ENCODE data around the gene DNAH9. TPM values are rescaled to one million over a fixed set of nuclear protein-coding genes. Genes with fewer than 3 reads are reported as not detected.

Gene DNAH9, protein sequence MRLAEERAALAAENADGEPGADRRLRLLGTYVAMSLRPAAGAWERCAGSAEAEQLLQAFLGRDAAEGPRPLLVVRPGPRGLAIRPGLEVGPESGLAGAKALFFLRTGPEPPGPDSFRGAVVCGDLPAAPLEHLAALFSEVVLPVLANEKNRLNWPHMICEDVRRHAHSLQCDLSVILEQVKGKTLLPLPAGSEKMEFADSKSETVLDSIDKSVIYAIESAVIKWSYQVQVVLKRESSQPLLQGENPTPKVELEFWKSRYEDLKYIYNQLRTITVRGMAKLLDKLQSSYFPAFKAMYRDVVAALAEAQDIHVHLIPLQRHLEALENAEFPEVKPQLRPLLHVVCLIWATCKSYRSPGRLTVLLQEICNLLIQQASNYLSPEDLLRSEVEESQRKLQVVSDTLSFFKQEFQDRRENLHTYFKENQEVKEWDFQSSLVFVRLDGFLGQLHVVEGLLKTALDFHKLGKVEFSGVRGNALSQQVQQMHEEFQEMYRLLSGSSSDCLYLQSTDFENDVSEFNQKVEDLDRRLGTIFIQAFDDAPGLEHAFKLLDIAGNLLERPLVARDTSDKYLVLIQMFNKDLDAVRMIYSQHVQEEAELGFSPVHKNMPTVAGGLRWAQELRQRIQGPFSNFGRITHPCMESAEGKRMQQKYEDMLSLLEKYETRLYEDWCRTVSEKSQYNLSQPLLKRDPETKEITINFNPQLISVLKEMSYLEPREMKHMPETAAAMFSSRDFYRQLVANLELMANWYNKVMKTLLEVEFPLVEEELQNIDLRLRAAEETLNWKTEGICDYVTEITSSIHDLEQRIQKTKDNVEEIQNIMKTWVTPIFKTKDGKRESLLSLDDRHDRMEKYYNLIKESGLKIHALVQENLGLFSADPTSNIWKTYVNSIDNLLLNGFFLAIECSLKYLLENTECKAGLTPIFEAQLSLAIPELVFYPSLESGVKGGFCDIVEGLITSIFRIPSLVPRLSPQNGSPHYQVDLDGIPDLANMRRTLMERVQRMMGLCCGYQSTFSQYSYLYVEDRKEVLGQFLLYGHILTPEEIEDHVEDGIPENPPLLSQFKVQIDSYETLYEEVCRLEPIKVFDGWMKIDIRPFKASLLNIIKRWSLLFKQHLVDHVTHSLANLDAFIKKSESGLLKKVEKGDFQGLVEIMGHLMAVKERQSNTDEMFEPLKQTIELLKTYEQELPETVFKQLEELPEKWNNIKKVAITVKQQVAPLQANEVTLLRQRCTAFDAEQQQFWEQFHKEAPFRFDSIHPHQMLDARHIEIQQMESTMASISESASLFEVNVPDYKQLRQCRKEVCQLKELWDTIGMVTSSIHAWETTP (N-terminal part only)
- total RNA-seq (under 1 TPM in 1 of 10 donors, not detected in 9; 0.06 TPM), polyA plus RNA-seq (under 1 TPM in 1 of 2 donors, not detected in 1; 0.10 TPM)
- long read RNA-seq, donor 1, result 0 reads
- long read RNA-seq, donor 2, result 0 reads
- long read RNA-seq, donor 3, result 0 reads

DNA sequence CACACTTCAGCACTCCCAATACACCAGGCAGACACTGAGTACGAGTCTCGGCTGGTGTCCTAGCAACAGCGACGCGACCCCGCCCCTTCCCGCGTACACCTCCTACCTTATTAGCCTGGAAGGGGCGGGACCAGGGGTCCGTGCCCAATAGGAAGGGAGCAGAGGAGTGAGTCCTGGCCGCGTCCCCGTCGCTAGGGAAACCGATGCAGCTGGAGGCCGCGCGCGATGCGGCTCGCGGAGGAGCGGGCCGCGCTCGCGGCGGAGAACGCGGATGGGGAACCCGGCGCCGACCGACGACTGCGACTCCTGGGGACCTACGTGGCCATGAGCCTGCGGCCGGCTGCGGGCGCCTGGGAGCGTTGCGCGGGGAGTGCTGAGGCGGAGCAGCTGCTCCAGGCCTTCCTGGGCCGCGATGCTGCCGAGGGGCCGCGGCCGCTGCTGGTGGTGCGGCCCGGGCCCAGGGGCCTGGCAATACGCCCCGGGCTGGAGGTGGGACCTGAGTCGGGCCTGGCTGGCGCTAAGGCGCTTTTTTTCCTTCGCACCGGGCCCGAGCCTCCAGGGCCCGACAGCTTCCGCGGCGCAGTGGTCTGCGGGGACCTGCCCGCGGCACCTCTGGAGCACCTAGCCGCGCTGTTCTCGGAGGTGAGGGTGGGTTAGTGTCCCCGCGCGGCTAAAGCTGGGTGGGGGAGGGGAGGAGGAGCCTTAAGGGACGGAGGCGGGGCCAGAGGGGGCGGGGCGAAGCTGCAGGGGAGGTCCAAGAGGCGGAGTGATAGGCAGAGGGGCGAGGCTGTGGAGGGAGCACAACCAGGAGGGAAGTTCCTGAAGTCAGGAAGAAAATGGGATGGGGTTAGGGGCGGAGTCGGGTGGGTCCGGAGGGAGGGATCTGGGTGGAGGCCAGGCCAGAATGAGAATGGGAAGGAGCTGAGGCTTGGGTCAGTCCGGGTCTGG lies at the start of gene DNAH9:
Gene DNAH9 (plus strand): TSS at position 197 of the 948 bp plus-strand sequence. CDS start 29 bp downstream, at position 226.
- Histone ChIP-seq H3K27me3 (peaks cover 0 to 20% (median 2%) of the 10 kb centered on the region in 7 donors), H3K36me3 (no peaks in the 10 kb centered on the region), H3K4me1 (peaks cover 0 to 16% (median 0%) of the 10 kb centered on the region in 9 donors), H3K9me3 (peaks cover 0 to 8% (median 0%) of the 10 kb centered on the region in 11 donors), H3K4me3 (peak within 1 kb of the TSS; percentile 36 to 80 (median 70)), H3K27ac (peak within 1 kb of the TSS in 4 of 10 donors; percentile 38 to 66 (median 50))
- ATAC-seq (peak; percentile 98 to 100 (median 98)), DNase-seq (peak; percentile 95 to 97)
- TF ChIP-seq, protein P1, sequence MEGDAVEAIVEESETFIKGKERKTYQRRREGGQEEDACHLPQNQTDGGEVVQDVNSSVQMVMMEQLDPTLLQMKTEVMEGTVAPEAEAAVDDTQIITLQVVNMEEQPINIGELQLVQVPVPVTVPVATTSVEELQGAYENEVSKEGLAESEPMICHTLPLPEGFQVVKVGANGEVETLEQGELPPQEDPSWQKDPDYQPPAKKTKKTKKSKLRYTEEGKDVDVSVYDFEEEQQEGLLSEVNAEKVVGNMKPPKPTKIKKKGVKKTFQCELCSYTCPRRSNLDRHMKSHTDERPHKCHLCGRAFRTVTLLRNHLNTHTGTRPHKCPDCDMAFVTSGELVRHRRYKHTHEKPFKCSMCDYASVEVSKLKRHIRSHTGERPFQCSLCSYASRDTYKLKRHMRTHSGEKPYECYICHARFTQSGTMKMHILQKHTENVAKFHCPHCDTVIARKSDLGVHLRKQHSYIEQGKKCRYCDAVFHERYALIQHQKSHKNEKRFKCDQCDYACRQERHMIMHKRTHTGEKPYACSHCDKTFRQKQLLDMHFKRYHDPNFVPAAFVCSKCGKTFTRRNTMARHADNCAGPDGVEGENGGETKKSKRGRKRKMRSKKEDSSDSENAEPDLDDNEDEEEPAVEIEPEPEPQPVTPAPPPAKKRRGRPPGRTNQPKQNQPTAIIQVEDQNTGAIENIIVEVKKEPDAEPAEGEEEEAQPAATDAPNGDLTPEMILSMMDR (IDR thresholded peaks at IDR 0.05), result no peak
- 1 to 2% methylated on average over 79 to 84 of the region's 84 CpGs for WGBS, 2 donors
- intact Hi-C loops (cut with DNase I), result no loop called here

DNA sequence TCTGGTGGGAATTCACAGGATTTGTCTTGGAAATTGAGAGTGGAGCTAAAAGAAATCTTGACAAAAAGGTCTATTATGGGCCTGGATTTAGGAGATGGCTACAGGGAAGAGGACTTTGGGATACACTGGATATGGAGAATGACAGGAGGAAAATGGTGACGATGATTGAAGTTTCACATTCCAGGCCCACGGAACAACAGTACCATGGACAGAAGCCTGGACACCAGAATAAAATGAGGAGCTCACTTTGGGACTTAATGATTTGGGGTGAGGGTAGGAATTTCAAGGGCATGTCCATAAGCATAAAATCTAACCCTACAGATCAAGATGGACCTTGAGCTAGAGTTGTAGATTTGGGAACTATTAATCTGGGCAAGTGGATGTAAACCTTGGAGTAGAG lies 47.8 kb upstream of the DNAH9 start:
- TF ChIP-seq, protein P1 (IDR thresholded peaks at IDR 0.05), result no peak
- WGBS, 2 donors, result 84 to 95% methylated on average over 2 of the region's 2 CpGs
- intact Hi-C loops (cut with DNase I), result loop anchor here in 2 of 10 donors (5.0 to 10.0 kb wide), 2 partner anchors 52 to 64 kb away; no protein-coding TSS in a partner anchor
- DNase-seq (no peak), ATAC-seq (no peak)
- Histone ChIP-seq H3K4me1 (no peaks in the 10 kb centered on the region), H3K4me3 (no peak overlapping the region), H3K36me3 (no peaks in the 10 kb centered on the region), H3K27ac (no peak overlapping the region), H3K27me3 (no peaks in the 10 kb centered on the region), H3K9me3 (no peaks in the 10 kb centered on the region)

DNA sequence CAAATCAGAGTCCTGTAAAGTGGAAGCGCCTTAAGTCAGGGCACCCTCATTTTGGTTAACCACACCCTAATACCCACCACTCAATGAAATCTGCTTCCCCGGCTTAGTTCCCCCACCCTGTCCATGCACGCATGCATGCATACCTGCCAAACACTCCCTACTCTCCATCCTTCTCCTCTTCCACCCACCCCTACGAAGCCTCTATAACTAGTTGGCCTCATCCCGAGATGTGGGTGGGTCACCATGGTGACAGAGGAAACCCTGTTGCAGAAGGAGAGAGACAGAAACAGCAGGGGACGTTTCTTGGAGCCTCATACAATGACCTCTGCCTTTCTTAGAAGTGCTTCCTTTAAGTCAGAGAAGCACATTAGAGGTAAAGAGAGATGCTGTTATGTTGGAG lies 46.8 kb upstream of the DNAH9 start:
- H3K9me3 ChIP-seq, result no peaks in the 10 kb centered on the region
- no peak overlapping the region for H3K4me3 ChIP-seq
- H3K36me3 ChIP-seq, result no peaks in the 10 kb centered on the region
- TF ChIP-seq, protein P1 (IDR thresholded peaks at IDR 0.05), result no peak
- DNase-seq (no peak), ATAC-seq (no peak)
- intact Hi-C loops (cut with DNase I), result loop anchor here in 2 of 10 donors (5.0 to 10.0 kb wide), 2 partner anchors 51 to 63 kb away; no protein-coding TSS in a partner anchor
- no peak overlapping the region for H3K27ac ChIP-seq
- 62 to 64% methylated on average over 6 of the region's 6 CpGs for WGBS, 2 donors
- H3K27me3 ChIP-seq, result peaks cover 0 to 6% (median 0%) of the 10 kb centered on the region in 7 donors
- H3K4me1 ChIP-seq, result no peaks in the 10 kb centered on the region
